HG03175 (cell line): ENCODE measurements around the gene CNTNAP2.
"Not testable (repeated sequence)": the region's sequence is repeated elsewhere in the genome, so short reads cannot be mapped to it uniquely, and the experiment has no call there.

Experiments used
- ATAC-seq: cut with Tn5 transposase; IDR thresholded peaks from one replicate; pipeline ENCODE4 v1.9.1; 2021; ENCODE audit warnings: mild to moderate bottlenecking, moderate library complexity; ENCODE audit not compliant: unreplicated experiment

Gene CNTNAP2

GRCh38 chr7:147801762-147802161, 1685.2 kb downstream of the CNTNAP2 start:
- ATAC-seq, result not testable (repeated sequence)

- ATAC-seq, result no peak
These were observed 1686.5 kb downstream of the CNTNAP2 start for GRCh38 chr7:147803151-147803550.

GRCh38 chr7:147803606-147804005, 1687.0 kb downstream of the CNTNAP2 start:
- no peak for ATAC-seq

GRCh38 chr7:147804032-147804431, 1687.4 kb downstream of the CNTNAP2 start:
- no peak for ATAC-seq

- ATAC-seq, result no peak
These were observed 1689.5 kb downstream of the CNTNAP2 start for GRCh38 chr7:147805996-147806576.

GRCh38 chr7:147809786-147810185, 1693.2 kb downstream of the CNTNAP2 start:
- no peak for ATAC-seq

- ATAC-seq, result no peak
These were observed 1693.7 kb downstream of the CNTNAP2 start for GRCh38 chr7:147810269-147810668.

- no peak for ATAC-seq
These were observed 1695.3 kb downstream of the CNTNAP2 start for GRCh38 chr7:147811923-147812322.

GRCh38 chr7:147813316-147813715, 1696.7 kb downstream of the CNTNAP2 start:
- ATAC-seq, result no peak

GRCh38 chr7:147818317-147818716, 1701.7 kb downstream of the CNTNAP2 start:
- ATAC-seq, result no peak

GRCh38 chr7:147824671-147825070, 1708.1 kb downstream of the CNTNAP2 start:
- no peak for ATAC-seq

- ATAC-seq, result no peak
These were observed 1712.4 kb downstream of the CNTNAP2 start for GRCh38 chr7:147829016-147829415.

GRCh38 chr7:147833557-147833956, 1717.0 kb downstream of the CNTNAP2 start:
- ATAC-seq, result no peak

GRCh38 chr7:147833970-147834369, 1717.4 kb downstream of the CNTNAP2 start:
- ATAC-seq, result no peak

- no peak for ATAC-seq
These were observed 1736.2 kb downstream of the CNTNAP2 start for GRCh38 chr7:147852833-147853232.

- no peak for ATAC-seq
These were observed 1740.8 kb downstream of the CNTNAP2 start for GRCh38 chr7:147857152-147858140.

GRCh38 chr7:147858421-147858820, 1741.8 kb downstream of the CNTNAP2 start:
- no peak for ATAC-seq

- ATAC-seq, result no peak
These were observed 1742.4 kb downstream of the CNTNAP2 start for GRCh38 chr7:147859033-147859432.

GRCh38 chr7:147859486-147859885, 1742.9 kb downstream of the CNTNAP2 start:
- ATAC-seq, result no peak

- ATAC-seq, result no peak
These were observed 1744.6 kb downstream of the CNTNAP2 start for GRCh38 chr7:147861058-147861716.

- no peak for ATAC-seq
These were observed 1745.3 kb downstream of the CNTNAP2 start for GRCh38 chr7:147861945-147862344.

GRCh38 chr7:147869456-147869855, 1752.9 kb downstream of the CNTNAP2 start:
- no peak for ATAC-seq
